ENCODE measurements around the gene ALMS1.
A peak's percentile ranks its signal among the peaks of the same experiment; 100 is the strongest.
"Not testable (repeated sequence)": the region's sequence is repeated elsewhere in the genome, so short reads cannot be mapped to it uniquely, and the experiment has no call there.

ALMS1 gene

DNA sequence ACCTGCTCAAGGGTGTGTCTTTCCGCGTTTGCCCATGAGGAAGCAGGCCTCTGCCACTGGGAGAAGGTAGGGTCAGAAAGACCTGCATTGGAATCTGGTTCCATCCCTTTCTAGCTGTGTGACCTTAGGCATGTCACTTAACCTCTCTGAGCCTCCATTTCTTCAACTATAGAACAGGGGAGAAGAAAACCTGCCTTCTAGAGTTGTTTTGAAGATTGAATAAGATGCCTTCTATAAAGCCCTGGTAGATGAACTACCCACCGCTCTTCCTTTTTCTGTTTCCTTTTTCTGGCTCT is 256.1 kb downstream of the ALMS1 start:
- TF ChIP-seq ZFX (IDR thresholded peaks at IDR 0.05): no peak
- TF ChIP-seq, protein P1, sequence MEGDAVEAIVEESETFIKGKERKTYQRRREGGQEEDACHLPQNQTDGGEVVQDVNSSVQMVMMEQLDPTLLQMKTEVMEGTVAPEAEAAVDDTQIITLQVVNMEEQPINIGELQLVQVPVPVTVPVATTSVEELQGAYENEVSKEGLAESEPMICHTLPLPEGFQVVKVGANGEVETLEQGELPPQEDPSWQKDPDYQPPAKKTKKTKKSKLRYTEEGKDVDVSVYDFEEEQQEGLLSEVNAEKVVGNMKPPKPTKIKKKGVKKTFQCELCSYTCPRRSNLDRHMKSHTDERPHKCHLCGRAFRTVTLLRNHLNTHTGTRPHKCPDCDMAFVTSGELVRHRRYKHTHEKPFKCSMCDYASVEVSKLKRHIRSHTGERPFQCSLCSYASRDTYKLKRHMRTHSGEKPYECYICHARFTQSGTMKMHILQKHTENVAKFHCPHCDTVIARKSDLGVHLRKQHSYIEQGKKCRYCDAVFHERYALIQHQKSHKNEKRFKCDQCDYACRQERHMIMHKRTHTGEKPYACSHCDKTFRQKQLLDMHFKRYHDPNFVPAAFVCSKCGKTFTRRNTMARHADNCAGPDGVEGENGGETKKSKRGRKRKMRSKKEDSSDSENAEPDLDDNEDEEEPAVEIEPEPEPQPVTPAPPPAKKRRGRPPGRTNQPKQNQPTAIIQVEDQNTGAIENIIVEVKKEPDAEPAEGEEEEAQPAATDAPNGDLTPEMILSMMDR (conservative IDR thresholded peaks at IDR 0.05): no peak
- H3K27ac ChIP-seq: no peak overlapping the region

DNA sequence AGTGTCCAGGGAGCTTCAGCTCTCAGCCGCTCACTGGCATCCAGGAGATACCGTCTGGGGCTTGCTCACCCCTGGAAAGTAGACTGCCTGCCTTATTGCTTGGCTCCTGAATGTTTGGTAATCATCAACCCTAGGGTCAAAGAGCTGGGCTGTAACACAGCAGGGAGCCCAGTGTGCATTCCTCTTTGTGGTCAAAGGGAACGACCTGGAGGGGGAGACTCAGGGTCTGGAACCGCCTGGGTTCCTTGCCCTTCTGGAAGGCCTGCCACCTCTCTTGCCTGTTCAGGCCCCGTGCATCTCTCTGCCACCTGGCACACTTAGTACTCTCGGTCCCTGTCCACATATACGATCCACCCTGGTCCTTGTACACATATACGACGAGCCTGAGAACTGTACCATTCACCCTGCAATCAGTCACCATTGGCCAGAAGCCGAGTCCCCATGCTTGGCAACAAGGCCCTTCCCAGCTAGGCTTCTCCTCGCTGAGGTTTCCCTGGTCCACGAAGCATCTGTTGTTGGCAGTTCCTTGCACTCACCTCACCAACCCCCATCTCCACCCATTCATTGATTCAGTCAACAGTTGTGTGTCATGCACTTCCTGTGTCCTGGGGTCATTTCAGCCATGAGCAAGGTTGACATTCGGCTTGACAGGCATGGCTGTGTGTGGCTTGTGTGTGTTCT is 256.8 kb downstream of the ALMS1 start, which contains the start of gene NAT8:
TSS of gene NAT8 (minus strand) at position 85 of the 681 bp plus-strand sequence. CDS start 794 bp downstream, outside the sequence.
- peak within 1 kb of the TSS; percentile 50; the same call in 1 of the 2 replicates for H3K27ac ChIP-seq
- TF ChIP-seq, protein P1 (conservative IDR thresholded peaks at IDR 0.05): no peak
- TF ChIP-seq ZFX (IDR thresholded peaks at IDR 0.05): no peak

DNA sequence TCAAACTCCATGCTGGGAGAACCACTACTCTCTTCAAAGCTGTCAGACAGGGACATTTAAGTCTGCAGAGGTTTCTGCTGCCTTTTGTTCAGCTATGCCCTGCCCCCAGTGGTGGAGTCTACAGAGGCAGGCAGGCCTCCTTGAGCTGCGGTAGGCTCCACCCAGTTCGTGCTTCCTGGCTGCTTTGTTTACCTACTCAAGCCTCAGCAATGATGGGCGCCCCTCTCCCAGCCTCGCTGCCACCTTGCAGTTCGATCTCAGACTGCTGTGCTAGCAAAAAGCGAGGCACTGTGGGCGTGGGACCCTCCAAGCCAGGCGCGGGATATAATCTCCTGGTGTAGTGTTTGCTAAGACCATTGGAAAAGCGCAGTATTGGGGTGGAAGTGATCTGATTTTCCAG is 262.1 kb downstream of the ALMS1 start:
- not testable (repeated sequence) for H3K27ac ChIP-seq

DNA sequence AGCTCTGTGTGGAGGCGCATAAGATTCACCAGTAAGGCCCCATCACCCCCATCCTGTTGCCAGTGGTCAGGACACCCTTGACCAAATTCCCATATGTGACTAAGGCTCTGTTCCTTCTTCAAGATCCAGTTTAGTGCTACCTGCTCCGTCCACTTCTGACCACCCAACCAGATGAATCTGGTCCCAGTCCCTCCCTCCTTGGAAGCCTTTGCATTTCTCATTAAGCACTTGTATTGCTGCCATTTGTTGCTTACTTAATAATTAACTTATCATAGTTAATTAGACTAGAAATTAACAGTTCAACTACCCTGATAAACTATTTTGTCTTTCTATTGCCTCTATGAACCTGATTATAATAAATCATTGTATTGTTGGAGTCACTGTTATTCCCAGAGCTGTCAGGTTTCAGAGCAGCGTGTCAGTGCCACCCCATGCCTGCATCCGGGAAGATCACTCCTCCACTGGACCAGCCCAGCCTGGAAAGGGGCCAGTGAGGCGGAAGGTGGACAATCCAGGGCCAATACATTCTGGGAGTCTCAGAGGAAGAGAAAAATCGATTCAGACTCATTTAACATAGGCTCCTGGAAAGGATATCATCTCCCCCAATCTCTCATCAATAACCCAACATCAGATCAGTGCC is 266.1 kb downstream of the ALMS1 start:
- TF ChIP-seq, protein P1 (conservative IDR thresholded peaks at IDR 0.05): no peak
- no peak for TF ChIP-seq ZFX (IDR thresholded peaks at IDR 0.05)
- H3K27ac ChIP-seq: no peak overlapping the region

DNA sequence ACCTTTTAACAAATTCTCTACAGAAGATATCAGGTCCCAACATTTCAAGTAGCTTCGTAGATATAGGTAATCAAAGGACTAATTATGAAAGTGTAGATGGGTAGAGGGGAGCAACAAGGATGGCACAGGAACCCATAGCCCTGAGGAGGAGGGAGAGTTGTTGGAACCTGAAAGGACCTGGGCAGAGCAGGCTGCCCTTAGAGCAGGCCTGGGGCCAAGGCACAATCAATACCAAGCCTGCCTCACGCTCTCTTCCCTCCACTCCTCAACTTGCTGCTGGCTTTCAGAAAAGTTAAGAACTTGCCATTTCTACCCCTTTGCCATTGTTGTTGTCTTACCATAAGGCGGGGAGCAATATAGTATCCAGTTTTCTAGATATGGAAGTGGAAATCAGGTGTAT is 266.7 kb downstream of the ALMS1 start:
- H3K27ac ChIP-seq: no peak overlapping the region
- TF ChIP-seq ZFX (IDR thresholded peaks at IDR 0.05): no peak
- TF ChIP-seq, protein P1 (conservative IDR thresholded peaks at IDR 0.05): no peak

DNA sequence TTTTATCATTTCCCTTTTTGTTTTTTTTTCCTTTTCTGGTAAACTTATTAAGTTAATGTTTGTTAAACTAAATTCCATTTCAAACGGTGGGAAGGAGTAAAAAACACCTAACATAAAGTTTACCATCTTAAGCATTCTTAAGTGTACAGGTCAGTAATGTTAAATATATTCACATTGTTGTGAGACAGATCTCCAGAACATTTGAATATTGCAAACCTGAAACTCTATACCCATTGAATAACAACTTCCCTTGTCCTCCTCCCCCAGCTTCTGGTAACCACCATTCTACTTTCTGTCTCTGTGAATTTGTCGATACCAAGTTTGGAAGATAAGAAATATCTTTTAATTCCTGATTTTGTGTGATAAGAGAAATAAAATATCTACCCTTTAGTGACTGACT is 268.5 kb downstream of the ALMS1 start:
- no peak overlapping the region for H3K27ac ChIP-seq
- TF ChIP-seq ZFX (IDR thresholded peaks at IDR 0.05): no peak
- TF ChIP-seq, protein P1 (conservative IDR thresholded peaks at IDR 0.05): no peak
